H9 (cell line): ENCODE measurements around the gene CTNNA3. TPM values are rescaled to one million over a fixed set of nuclear protein-coding genes. Genes with fewer than 3 reads are reported as not detected.

ENCODE experiments used
- DNase-seq: peaks from one replicate; pipeline ENCODE4 v3.0.0-alpha.2; 2017
- H2AFZ ChIP-seq: one replicate; pipeline ENCODE4 v1.6.1; 2013; ENCODE audit warnings: mild to moderate bottlenecking, low read length, control low read depth, moderate library complexity
- H2AK5ac ChIP-seq: 2 replicates; pipeline ENCODE4 v1.6.1; 2013; ENCODE audit warnings: low read length, control low read depth, mixed read lengths; ENCODE audit not compliant: insufficient read length
- H2BK120ac ChIP-seq: one replicate; pipeline ENCODE4 v1.6.1; 2013; ENCODE audit warnings: low read depth, mild to moderate bottlenecking, low read length, control low read depth, inconsistent platforms; ENCODE audit not compliant: poor library complexity, severe bottlenecking
- H2BK12ac ChIP-seq: 2 replicates; pipeline ENCODE4 v1.6.1; 2013; ENCODE audit warnings: low read length, control low read depth, mixed read lengths, low read depth; ENCODE audit not compliant: insufficient read length
- H2BK15ac ChIP-seq: 2 replicates; pipeline ENCODE4 v1.6.1; 2013; ENCODE audit warnings: low read depth, low read length, control low read depth
- H2BK20ac ChIP-seq: one replicate; pipeline ENCODE4 v1.6.1; 2013; ENCODE audit warnings: low read depth, mild to moderate bottlenecking, low read length, control low read depth, inconsistent platforms; ENCODE audit not compliant: poor library complexity, severe bottlenecking
- H2BK5ac ChIP-seq: 2 replicates; pipeline ENCODE4 v1.6.1; 2013; ENCODE audit warnings: low read length, control low read depth, mixed read lengths; ENCODE audit not compliant: insufficient read length
- H3K14ac ChIP-seq: 2 replicates; pipeline ENCODE4 v1.6.1; 2013; ENCODE audit warnings: low read length, control low read depth; ENCODE audit not compliant: insufficient read depth
- H3K18ac ChIP-seq: 2 replicates; pipeline ENCODE4 v1.6.1; 2013; ENCODE audit warnings: low read depth, mild to moderate bottlenecking, mixed read lengths, low read length, control low read depth; ENCODE audit not compliant: insufficient read length
- H3K23ac ChIP-seq: 2 replicates; pipeline ENCODE4 v1.6.1; 2013; ENCODE audit warnings: low read length, control low read depth, mixed read lengths, low read depth; ENCODE audit not compliant: insufficient read length
- H3K23me2 ChIP-seq: 2 replicates; pipeline ENCODE4 v1.6.1; 2013; ENCODE audit warnings: low read depth, mild to moderate bottlenecking, mixed read lengths, low read length, control low read depth; ENCODE audit not compliant: insufficient read length, poor library complexity, severe bottlenecking
- H3K27ac ChIP-seq: 2 replicates; pipeline ENCODE4 v1.5.1; 2013; ENCODE audit warnings: low read length, control low read depth, mixed read lengths, low read depth; ENCODE audit not compliant: insufficient read length
- H3K27me3 ChIP-seq: 2 replicates; pipeline ENCODE4 v1.6.1; 2013; ENCODE audit warnings: low read length, control low read depth, inconsistent platforms; ENCODE audit not compliant: insufficient read depth
- H3K4ac ChIP-seq: 2 replicates; pipeline ENCODE4 v1.6.1; 2013; ENCODE audit warnings: low read depth, mild to moderate bottlenecking, control low read depth, inconsistent platforms, low read length, moderate library complexity
- H3K4me1 ChIP-seq: 2 replicates; pipeline ENCODE4 v1.6.1; 2013; ENCODE audit warnings: low read length, control low read depth, inconsistent platforms; ENCODE audit not compliant: insufficient read depth
- H3K4me2 ChIP-seq: 2 replicates; pipeline ENCODE4 v1.6.1; 2013; ENCODE audit warnings: low read length, control low read depth, mixed read lengths; ENCODE audit not compliant: insufficient read length, insufficient read depth
- H3K56ac ChIP-seq: 2 replicates; pipeline ENCODE4 v1.6.1; 2013; ENCODE audit warnings: low read depth, mild to moderate bottlenecking, mixed read lengths, low read length, control low read depth; ENCODE audit not compliant: insufficient read length
- H3K79me1 ChIP-seq: 2 replicates; pipeline ENCODE4 v1.6.1; 2013; ENCODE audit warnings: low read depth, mild to moderate bottlenecking, moderate library complexity, low read length, control low read depth, inconsistent platforms; ENCODE audit not compliant: insufficient read depth, poor library complexity, severe bottlenecking
- H3K79me2 ChIP-seq: 2 replicates; pipeline ENCODE4 v1.6.1; 2013; ENCODE audit warnings: low read length, control low read depth, inconsistent platforms; ENCODE audit not compliant: insufficient read depth
- H3K9ac ChIP-seq: 2 replicates; pipeline ENCODE4 v1.6.1; 2013; ENCODE audit warnings: low read length, control low read depth, mixed read lengths; ENCODE audit not compliant: insufficient read length; ENCODE audit errors: extremely low read depth
- H3K9me3 ChIP-seq: one replicate; pipeline ENCODE4 v1.6.1; 2013; ENCODE audit warnings: low read depth, low read length, inconsistent platforms; ENCODE audit not compliant: control insufficient read depth
- H3T11ph ChIP-seq: one replicate; pipeline ENCODE4 v1.6.1; 2013; ENCODE audit warnings: mild to moderate bottlenecking, low read length, control low read depth, inconsistent platforms
- H4K20me1 ChIP-seq: one replicate; pipeline ENCODE4 v1.6.1; 2013; ENCODE audit not compliant: control insufficient read depth, insufficient read length, insufficient read depth
- H4K5ac ChIP-seq: 2 replicates; pipeline ENCODE4 v1.6.1; 2013; ENCODE audit warnings: low read depth, mild to moderate bottlenecking, mixed read lengths, low read length, control low read depth; ENCODE audit not compliant: insufficient read length
- H4K8ac ChIP-seq: replicated peaks from 2 replicates; pipeline ENCODE4 v1.6.1; 2013; ENCODE audit warnings: low read length, control low read depth, mixed read lengths, low read depth; ENCODE audit not compliant: insufficient read length
- H4K91ac ChIP-seq: 2 replicates; pipeline ENCODE4 v1.6.1; 2013; ENCODE audit warnings: low read depth, mild to moderate bottlenecking, moderate library complexity, mixed read lengths, low read length, control low read depth; ENCODE audit not compliant: insufficient read length
- H3K27ac Mint-ChIP-seq, 3 experiments: 2 replicates in 2 of 3; 3 replicates in 1 of 3; pipeline ENCODE4 v1.8.0; 2020 to 2021; ENCODE audit warnings: mixed read lengths in 3 of 3, mild to moderate bottlenecking in 1 of 3, moderate library complexity in 1 of 3
- H3K27me3 Mint-ChIP-seq: 2 replicates; pipeline ENCODE4 v1.8.0; 2021; ENCODE audit warnings: low read depth, mild to moderate bottlenecking, moderate library complexity, mixed read lengths
- H3K36me3 Mint-ChIP-seq, 3 experiments: 2 replicates in 2 of 3; 3 replicates in 1 of 3; pipeline ENCODE4 v1.8.0; 2020 to 2021; ENCODE audit warnings: low read depth in 3 of 3, mixed read lengths in 3 of 3; ENCODE audit not compliant: insufficient read depth in 1 of 3
- H3K4me1 Mint-ChIP-seq, 2 experiments: 2 replicates each; pipeline ENCODE4 v1.8.0; 2020; ENCODE audit warnings: mixed read lengths in 2 of 2
- H3K4me3 Mint-ChIP-seq, 2 experiments: 2 replicates in 1 of 2; 3 replicates in 1 of 2; pipeline ENCODE4 v1.8.0; 2020 to 2021; ENCODE audit warnings: mild to moderate bottlenecking in 2 of 2, mixed read lengths in 2 of 2, moderate library complexity in 1 of 2
- H3K9me3 Mint-ChIP-seq, 2 experiments: 2 replicates in 1 of 2; 3 replicates in 1 of 2; pipeline ENCODE4 v1.8.0; 2020; ENCODE audit warnings: mild to moderate bottlenecking in 2 of 2, mixed read lengths in 2 of 2, moderate library complexity in 1 of 2
- CTCF ChIP-seq: fragments of 200-600 bp; sonication (generic); conservative IDR thresholded peaks from 3 replicates; pipeline ENCODE4 v1.8.0; 2021; ENCODE audit warnings: antibody characterized with exemption, mild to moderate bottlenecking
- WGBS: extraction: QIAGEN DNeasy Blood & Tissue Kit; methylation state at CpG from one replicate; pipeline ENCODE4 v1.1.7; 2013; ENCODE audit warnings: missing lambda C conversion rate, low lambda C conversion rate, mixed read lengths; ENCODE audit not compliant: insufficient read length; ENCODE audit errors: extremely low coverage; 5-methylcytosine and 5-hydroxymethylcytosine counted together
- total RNA-seq: library from RNA; stranded (reverse); gene quantifications from 2 replicates; pipeline ENCODE4 v1.2.1, GENCODE V29; 2021

The CTNNA3 gene
- total RNA-seq, 1 experiment from 2014 or later = 3.3 TPM

GRCh38 chr10:66564287-66564686 lies 1131.7 kb downstream of the CTNNA3 start:
- Mint-ChIP-seq H3K27me3 (no peaks in the 10 kb centered on the region), H3K4me1 (peaks cover 0 to 5% of the 10 kb centered on the region in 2 experiments; a peak in 2 of 4 replicates), H3K27ac (no peak overlapping the region), H3K9me3 (no peaks in the 10 kb centered on the region), H3K4me3 (no peak overlapping the region), H3K36me3 (no peaks in the 10 kb centered on the region)
- no peak overlapping the region for H2BK20ac ChIP-seq
- H3K18ac ChIP-seq = no peak overlapping the region
- H2BK15ac ChIP-seq = no peak overlapping the region
- no peak for TF ChIP-seq CTCF
- H4K5ac ChIP-seq = no peak overlapping the region
- H3K23me2 ChIP-seq = no peaks in the 10 kb centered on the region
- no peak overlapping the region for H2BK12ac ChIP-seq
- H3K56ac ChIP-seq = no peak overlapping the region
- no peaks in the 10 kb centered on the region for H3K27me3 ChIP-seq
- H3K9ac ChIP-seq = no peak overlapping the region
- no peak overlapping the region for H2BK120ac ChIP-seq
- H3K27ac ChIP-seq = no peak overlapping the region
- no peak overlapping the region for H3K23ac ChIP-seq
- WGBS = no CpG with 5 or more reads among the region's 3 CpGs
- no peak overlapping the region for H2AFZ ChIP-seq
- no peak overlapping the region for H4K8ac ChIP-seq
- no peak for DNase-seq
- no peaks in the 10 kb centered on the region for H3K4me1 ChIP-seq
- H3K79me1 ChIP-seq = no peaks in the 10 kb centered on the region
- H4K20me1 ChIP-seq = no peaks in the 10 kb centered on the region
- no peak overlapping the region for H4K91ac ChIP-seq
- H2AK5ac ChIP-seq = no peak overlapping the region
- no peak overlapping the region for H3T11ph ChIP-seq
- no peaks in the 10 kb centered on the region for H3K79me2 ChIP-seq
- no peak overlapping the region for H3K4me2 ChIP-seq
- H3K14ac ChIP-seq = no peak overlapping the region
- H3K9me3 ChIP-seq = no peaks in the 10 kb centered on the region
- H2BK5ac ChIP-seq = no peak overlapping the region
- no peak overlapping the region for H3K4ac ChIP-seq
